ENCODE measurements around the gene IPO7.

GRCh38 chr11:9462806-9463537, 78.5 kb downstream of the IPO7 start:
- TF ChIP-seq POLR2A (IDR thresholded peaks at IDR 0.05), result no peak
- TF ChIP-seq CTCF (IDR thresholded peaks at IDR 0.05), result no peak

All from vagina (tissue), 2 donors.